IPS DF 19.7 (cell line): ENCODE data around the gene GABRG3.

Experiments used
- DNase-seq: peaks from one replicate; pipeline ENCODE4 v3.0.0-alpha.2; 2013; ENCODE audit warnings: low read depth, low spot score

Gene GABRG3

GRCh38 chr15:27498700-27499099 lies 527.7 kb downstream of the GABRG3 start:
- DNase-seq: no peak

- no peak for DNase-seq
These were observed 528.2 kb downstream of the GABRG3 start for GRCh38 chr15:27499191-27499590.

- DNase-seq: no peak
These were observed 528.7 kb downstream of the GABRG3 start for GRCh38 chr15:27499719-27500118.

GRCh38 chr15:27500206-27500605 lies 529.2 kb downstream of the GABRG3 start:
- DNase-seq: no peak

GRCh38 chr15:27506752-27507151 lies 535.8 kb downstream of the GABRG3 start:
- no peak for DNase-seq

- no peak for DNase-seq
These were observed 538.0 kb downstream of the GABRG3 start for GRCh38 chr15:27509014-27509413.

- DNase-seq: no peak
These were observed 541.5 kb downstream of the GABRG3 start for GRCh38 chr15:27512281-27513001.

- no peak for DNase-seq
These were observed 543.5 kb downstream of the GABRG3 start for GRCh38 chr15:27514526-27514925.

- DNase-seq: no peak
These were observed 556.6 kb downstream of the GABRG3 start for GRCh38 chr15:27527490-27528067.

GRCh38 chr15:27529399-27529798 lies 558.4 kb downstream of the GABRG3 start:
- DNase-seq: no peak

GRCh38 chr15:27530994-27531393 lies 560.0 kb downstream of the GABRG3 start:
- no peak for DNase-seq

- DNase-seq: no peak
These were observed 561.4 kb downstream of the GABRG3 start for GRCh38 chr15:27532358-27532757.

- DNase-seq: no peak
These were observed 564.6 kb downstream of the GABRG3 start for GRCh38 chr15:27535445-27536129.

GRCh38 chr15:27538325-27538724 lies 567.3 kb downstream of the GABRG3 start:
- no peak for DNase-seq

- DNase-seq: no peak
These were observed 570.6 kb downstream of the GABRG3 start for GRCh38 chr15:27541581-27541980.

- DNase-seq: no peak
These were observed 574.7 kb downstream of the GABRG3 start for GRCh38 chr15:27545494-27546255.

GRCh38 chr15:27549746-27550145 lies 578.8 kb downstream of the GABRG3 start:
- no peak for DNase-seq

- no peak for DNase-seq
These were observed 579.7 kb downstream of the GABRG3 start for GRCh38 chr15:27550635-27551034.

GRCh38 chr15:27561816-27562215 lies 590.8 kb downstream of the GABRG3 start:
- no peak for DNase-seq

GRCh38 chr15:27563765-27564370 lies 592.9 kb downstream of the GABRG3 start:
- DNase-seq: no peak

GRCh38 chr15:27564656-27565055 lies 593.7 kb downstream of the GABRG3 start:
- no peak for DNase-seq

- DNase-seq: no peak
These were observed 599.8 kb downstream of the GABRG3 start for GRCh38 chr15:27570746-27571145.
